Endothelial cell of umbilical vein (primary cell): ENCODE measurements around the gene DENND5A. TPM values are rescaled to one million over a fixed set of nuclear protein-coding genes. Genes with fewer than 3 reads are reported as not detected.
A peak's percentile ranks its signal among the peaks of the same experiment; 100 is the strongest.
"Not testable (repeated sequence)": the region's sequence is repeated elsewhere in the genome, so short reads cannot be mapped to it uniquely, and the experiment has no call there.

Experiments
- BruUV-seq: library from RNA; stranded (reverse); fragments of 400-500 nt; replicated peaks from 2 replicates; lab custom pipeline; 2021; lab: Mats Ljungman, UMichigan
- CTCF ChIA-PET: fragments of 300-600, 350-600 bp; sonication (Branson Sonifier 250); formaldehyde crosslinking; loops from one replicate; lab custom pipeline; 2021; ENCODE audit warnings: antibody characterized with exemption, inconsistent platforms; lab: Charles Lee
- POLR2A ChIA-PET: fragments of 300-600, 350-600 bp; sonication (Branson Sonifier 250); formaldehyde crosslinking; loops from one replicate; lab custom pipeline; 2021; ENCODE audit warnings: antibody characterized with exemption, inconsistent platforms; lab: Charles Lee
- DNase-seq: peaks from one replicate; pipeline ENCODE4 v3.0.0-alpha.2; 2011; ENCODE audit warnings: low read depth, low spot score
- FAIRE-seq: peaks from 2 replicates; lab custom pipeline; 2011; peaks lifted over from hg19 to GRCh38; lab: Jason Lieb, UNC
- H2AFZ ChIP-seq: 2 replicates; pipeline ENCODE4 v1.6.0; 2012; ENCODE audit warnings: low read depth, low read length, control low read depth, inconsistent platforms
- H3K27ac ChIP-seq: 2 replicates; pipeline ENCODE4 v1.5.1; 2011; ENCODE audit warnings: low read depth, mild to moderate bottlenecking, control low read depth, low read length, moderate library complexity; ENCODE audit not compliant: insufficient read depth
- H3K27me3 ChIP-seq, 2 experiments: 2 replicates each; pipeline versions ENCODE4 v1.6.0 to v1.6.1; 2011; ENCODE audit warnings: low read length in 2 of 2, mixed read lengths in 1 of 2; ENCODE audit not compliant: control insufficient read depth in 2 of 2, insufficient read depth in 2 of 2
- H3K36me3 ChIP-seq, 2 experiments: 2 replicates in 1 of 2; 3 replicates in 1 of 2; pipeline ENCODE4 v1.5.1; 2011; ENCODE audit warnings: low read length in 2 of 2, mild to moderate bottlenecking in 1 of 2, moderate library complexity in 1 of 2; ENCODE audit not compliant: control insufficient read depth in 2 of 2, insufficient read depth in 2 of 2; ENCODE audit errors: extremely low read depth in 1 of 2
- H3K4me1 ChIP-seq: 3 replicates; pipeline ENCODE4 v1.5.1; 2011; ENCODE audit warnings: mild to moderate bottlenecking, low read length; ENCODE audit not compliant: control insufficient read depth, insufficient read depth; ENCODE audit errors: extremely low read depth
- H3K4me2 ChIP-seq: 2 replicates; pipeline ENCODE4 v1.6.1; 2011; ENCODE audit warnings: low read length, control low read depth, mixed read lengths; ENCODE audit not compliant: insufficient read depth
- H3K4me3 ChIP-seq, 3 experiments: fragments of 200-600 bp in 1 of 3; sonication (generic), shearing (Covaris generic) in 1 of 3; replicated peaks in 1 of 3; 2 replicates each; pipeline ENCODE4 v1.5.1; 2011 to 2016; ENCODE audit warnings: control low read depth in 3 of 3, low read length in 3 of 3, mild to moderate bottlenecking in 2 of 3, inconsistent platforms in 1 of 3, low read depth in 1 of 3, moderate library complexity in 1 of 3; ENCODE audit not compliant: insufficient read depth in 1 of 3
- H3K79me2 ChIP-seq: 2 replicates; pipeline ENCODE4 v1.6.0; 2012; ENCODE audit warnings: low read length, inconsistent platforms; ENCODE audit not compliant: control insufficient read depth, insufficient read depth
- H3K9ac ChIP-seq: replicated peaks from 2 replicates; pipeline ENCODE3; 2011; ENCODE audit warnings: low read length, control low read depth; ENCODE audit not compliant: insufficient read depth; ENCODE audit errors: extremely low read depth
- H3K9me1 ChIP-seq: replicated peaks from 3 replicates; pipeline ENCODE4 v1.6.0; 2011; ENCODE audit warnings: mild to moderate bottlenecking, low read length; ENCODE audit not compliant: control insufficient read depth, insufficient read depth; ENCODE audit errors: extremely low read depth
- H3K9me3 ChIP-seq: replicated peaks from 2 replicates; pipeline ENCODE4 v1.5.1; 2012; ENCODE audit warnings: low read length, inconsistent platforms; ENCODE audit not compliant: control insufficient read depth, insufficient read depth
- H4K20me1 ChIP-seq: replicated peaks from 2 replicates; pipeline ENCODE3; 2011; ENCODE audit warnings: mild to moderate bottlenecking, low read length; ENCODE audit not compliant: control insufficient read depth, insufficient read depth; ENCODE audit errors: extremely low read depth
- EZH2 ChIP-seq: IDR thresholded peaks from 2 replicates; pipeline ENCODE4 v1.6.1; 2012; ENCODE audit warnings: borderline replicate concordance, low read depth, mild to moderate bottlenecking, moderate library complexity, low read length, inconsistent platforms; ENCODE audit not compliant: severe bottlenecking
- FOS ChIP-seq: IDR thresholded peaks from 2 replicates; pipeline ENCODE4 v1.6.1; 2011; ENCODE audit warnings: mild to moderate bottlenecking, low read length, moderate library complexity, borderline replicate concordance; ENCODE audit not compliant: insufficient read depth
- GATA2 ChIP-seq: IDR thresholded peaks from 2 replicates; pipeline ENCODE4 v1.7.0; 2011; ENCODE audit warnings: low read depth, mild to moderate bottlenecking, moderate library complexity, mixed read lengths, low read length; ENCODE audit not compliant: insufficient read length, insufficient read depth
- JUN ChIP-seq: IDR thresholded peaks from 2 replicates; pipeline ENCODE4 v1.6.1; 2011; ENCODE audit warnings: borderline replicate concordance, low read depth; ENCODE audit not compliant: insufficient read length, insufficient read depth
- MYC ChIP-seq: IDR thresholded peaks from one replicate; pipeline ENCODE4 v1.6.1; 2011; ENCODE audit warnings: mild to moderate bottlenecking, low read depth, low read length
- POLR2A ChIP-seq: IDR thresholded peaks from 2 replicates; pipeline ENCODE4 v1.6.1; 2012; ENCODE audit warnings: low read depth, mild to moderate bottlenecking, control low read depth, low read length
- POLR2AphosphoS5 ChIP-seq: IDR thresholded peaks from 2 replicates; pipeline ENCODE4 v1.6.1; 2012; ENCODE audit warnings: low read depth, mild to moderate bottlenecking, control low read depth, low read length, moderate library complexity; ENCODE audit not compliant: insufficient read depth
- dilution Hi-C: fragments of 300-500 bp; cut with MboI; formaldehyde crosslinking; loops from one replicate; pipeline ENCODE4 v1.15.0; 2019; ENCODE audit warnings: low sequenced_read_pairs; ENCODE audit not compliant: extremely low pct_ligation_motif_present
- intact Hi-C: fragments of 100-400 bp; cut with micrococcal nuclease; formaldehyde crosslinking; loops from one replicate; pipeline ENCODE4 v1.10.0; 2022
- polyA plus RNA-seq, 4 experiments: library from polyadenylated mRNA; depleted of rRNA in 3 of 4; stranded (reverse) in 3 of 4; unstranded in 1 of 4; fragments of >200 nt; gene quantifications; 2 replicates each; pipeline versions ENCODE4 v1.2.1 to v1.2.3, GENCODE V29; 2011 to 2012; ENCODE audit warnings: missing spikeins in 1 of 4
- total RNA-seq: library from RNA; stranded (reverse); gene quantifications from 2 replicates; pipeline ENCODE4 v1.2.3, GENCODE V29; 2021
- TF ChIP-seq, protein P1 (sequence below), 2 donors: IDR thresholded peaks; 1 replicate in 1 of 2; 2 replicates in 1 of 2; pipeline ENCODE4 v1.5.1; 2011; ENCODE audit warnings: low read length in 2 of 2, mild to moderate bottlenecking in 2 of 2, moderate library complexity in 2 of 2, control low read depth in 1 of 2, inconsistent platforms in 1 of 2, low read depth in 1 of 2; ENCODE audit not compliant: insufficient read depth in 1 of 2; ENCODE audit errors: extremely low read depth in 1 of 2
- TF ChIP-seq, protein P2 (sequence below): IDR thresholded peaks from 2 replicates; pipeline ENCODE4 v1.6.1; 2011; ENCODE audit not compliant: insufficient read depth, insufficient read length

DENND5A gene
- total and polyA plus RNA-seq, 2 donors (not counting 3 experiments of a cell fraction or from before 2014, with no cell fraction given) = 116 to 220 TPM

DNA sequence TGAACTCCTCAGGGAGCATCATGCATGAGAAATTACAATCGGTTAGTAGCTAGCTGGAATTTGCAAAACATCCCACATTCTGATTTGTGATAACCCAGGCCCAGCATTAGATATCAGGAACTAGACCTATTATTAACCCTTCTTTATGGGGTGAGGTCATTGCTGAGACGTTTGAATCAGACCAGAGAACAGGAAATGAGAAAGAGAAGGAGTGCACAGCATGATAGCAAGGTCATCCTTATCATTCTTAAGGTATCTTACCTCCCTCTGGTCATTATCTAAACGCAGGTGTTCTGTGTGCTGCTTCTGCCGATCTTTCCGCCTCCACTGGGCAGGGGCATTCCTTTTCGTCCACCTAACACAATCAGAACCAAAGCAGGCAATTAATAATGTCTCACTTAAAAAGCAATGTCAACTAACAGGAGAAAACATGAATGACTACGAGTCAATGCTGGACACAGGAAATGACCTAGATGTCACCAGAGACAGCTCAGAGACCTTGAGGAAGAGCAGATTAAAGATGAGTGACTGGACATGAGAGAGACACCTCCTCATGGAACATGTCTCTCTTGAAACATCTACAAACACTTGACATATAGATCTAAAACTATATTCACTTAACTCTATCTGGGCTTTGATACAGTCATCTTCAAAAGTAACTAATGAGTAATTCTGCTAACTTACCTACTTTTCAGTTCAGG lies 95.4 kb downstream of the DENND5A start:
- FAIRE-seq = peak; percentile 49
- peak overlapping the region; percentile 32 for H3K27ac ChIP-seq
- CTCF ChIA-PET = interaction anchor here (1.0 to 2.2 kb wide), 3 partner anchors 26 to 337 kb away, joined by 3 to 11 read pairs (median 3); no protein-coding TSS in a partner anchor

DNA sequence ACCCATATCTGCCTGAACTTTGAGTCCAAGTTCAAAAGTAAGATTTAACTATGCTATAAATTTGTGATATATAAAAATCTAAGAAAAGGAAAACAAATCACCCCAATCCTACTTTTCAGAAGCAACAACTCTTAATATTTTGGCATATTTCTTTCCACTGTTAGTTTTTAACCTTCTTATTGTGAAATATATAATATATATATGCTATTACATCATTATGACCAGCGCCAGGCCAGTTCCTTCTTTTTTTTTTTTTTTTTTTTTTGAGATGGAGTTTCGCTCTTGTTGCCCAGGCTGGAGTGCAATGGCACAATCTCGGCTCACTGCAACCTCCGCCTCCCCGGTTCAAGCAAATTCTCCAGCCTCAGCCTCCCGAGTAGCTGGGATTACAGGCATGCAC lies 103.2 kb downstream of the DENND5A start:
- dilution Hi-C loops, H3K79me2 ChIP-seq, H3K9ac ChIP-seq, H3K36me3 ChIP-seq, POLR2A ChIA-PET, DNase-seq, intact Hi-C loops, CTCF ChIA-PET, H3K4me2 ChIP-seq, H4K20me1 ChIP-seq, BruUV-seq, H3K9me3 ChIP-seq, H2AFZ ChIP-seq, H3K4me3 ChIP-seq, FAIRE-seq, H3K27ac ChIP-seq, H3K27me3 ChIP-seq, H3K9me1 ChIP-seq: not testable (repeated sequence)
- peaks cover 29% of the 10 kb centered on the region for H3K4me1 ChIP-seq

More for the DNA sequence above, 95.4 kb downstream of the DENND5A start:
- no peak for TF ChIP-seq EZH2
- TF ChIP-seq, protein P1, sequence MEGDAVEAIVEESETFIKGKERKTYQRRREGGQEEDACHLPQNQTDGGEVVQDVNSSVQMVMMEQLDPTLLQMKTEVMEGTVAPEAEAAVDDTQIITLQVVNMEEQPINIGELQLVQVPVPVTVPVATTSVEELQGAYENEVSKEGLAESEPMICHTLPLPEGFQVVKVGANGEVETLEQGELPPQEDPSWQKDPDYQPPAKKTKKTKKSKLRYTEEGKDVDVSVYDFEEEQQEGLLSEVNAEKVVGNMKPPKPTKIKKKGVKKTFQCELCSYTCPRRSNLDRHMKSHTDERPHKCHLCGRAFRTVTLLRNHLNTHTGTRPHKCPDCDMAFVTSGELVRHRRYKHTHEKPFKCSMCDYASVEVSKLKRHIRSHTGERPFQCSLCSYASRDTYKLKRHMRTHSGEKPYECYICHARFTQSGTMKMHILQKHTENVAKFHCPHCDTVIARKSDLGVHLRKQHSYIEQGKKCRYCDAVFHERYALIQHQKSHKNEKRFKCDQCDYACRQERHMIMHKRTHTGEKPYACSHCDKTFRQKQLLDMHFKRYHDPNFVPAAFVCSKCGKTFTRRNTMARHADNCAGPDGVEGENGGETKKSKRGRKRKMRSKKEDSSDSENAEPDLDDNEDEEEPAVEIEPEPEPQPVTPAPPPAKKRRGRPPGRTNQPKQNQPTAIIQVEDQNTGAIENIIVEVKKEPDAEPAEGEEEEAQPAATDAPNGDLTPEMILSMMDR (IDR thresholded peaks at IDR 0.05; ENCODE audit: extremely low read depth in 1 of 2, insufficient read depth in 1 of 2, low read depth in 1 of 2, low read length in 2 of 2) = no peak
- peak; percentile 32 for TF ChIP-seq POLR2AphosphoS5
- peak; percentile 24 for TF ChIP-seq FOS
- TF ChIP-seq JUN = peak; percentile 46
- TF ChIP-seq MYC = no peak
- TF ChIP-seq GATA2 = peak; percentile 88
- TF ChIP-seq, protein P2, sequence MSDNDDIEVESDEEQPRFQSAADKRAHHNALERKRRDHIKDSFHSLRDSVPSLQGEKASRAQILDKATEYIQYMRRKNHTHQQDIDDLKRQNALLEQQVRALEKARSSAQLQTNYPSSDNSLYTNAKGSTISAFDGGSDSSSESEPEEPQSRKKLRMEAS = no peak
- no peak for TF ChIP-seq POLR2A
- dilution Hi-C loops (no loop called here), intact Hi-C loops (loop anchor here (5.0 to 10.0 kb wide), 2 partner anchors 93 to 215 kb away; partner anchors contain the start of gene IPO7)
- Histone ChIP-seq H4K20me1 (no peaks in the 10 kb centered on the region), H3K36me3 (peaks cover 5 to 8% of the 10 kb centered on the region in 2 experiments), H3K27me3 (no peaks in the 10 kb centered on the region), H3K79me2 (peaks cover 2% of the 10 kb centered on the region), H3K4me2 (peak overlapping the region; percentile 3), H3K4me1 (peaks cover 14% of the 10 kb centered on the region), H3K9ac (no peak overlapping the region), H3K9me3 (no peaks in the 10 kb centered on the region), H2AFZ (no peak overlapping the region), H3K4me3 (no peak overlapping the region), H3K9me1 (no peaks in the 10 kb centered on the region)
- no TSS peak for BruUV-seq
- DNase-seq = peak; percentile 32
- POLR2A ChIA-PET = interaction anchor here (1.3 kb wide), 1 partner anchor 291 kb away, joined by 5 read pairs; the partner anchor contains the start of gene ZNF143
